Islet of Langerhans (tissue), 1 donor: ENCODE measurements around the gene RASD1.

Experiments used
- FAIRE-seq: peaks from one replicate; lab custom pipeline; 2011; peaks lifted over from hg19 to GRCh38; lab: Jason Lieb, UNC

The RASD1 gene

DNA sequence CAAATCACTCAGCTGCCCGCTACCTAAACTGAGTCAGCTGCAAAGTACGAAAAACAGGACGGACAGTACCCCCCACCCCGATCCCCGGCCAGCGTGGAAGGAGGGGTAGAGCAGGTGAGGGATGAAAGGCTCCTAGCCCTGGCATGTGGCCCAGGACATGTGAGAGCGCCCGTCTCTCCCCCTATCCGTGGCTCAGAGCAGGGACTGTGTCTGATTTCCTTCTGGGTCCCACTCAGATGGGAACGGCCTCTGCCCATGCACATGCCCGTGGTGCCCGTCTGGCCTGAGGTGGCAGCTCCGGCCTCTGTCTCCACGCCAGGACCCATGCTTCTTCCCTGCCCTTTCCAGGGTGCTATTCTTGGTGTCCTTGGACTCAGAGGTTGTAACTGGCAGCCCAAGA lies 30.2 kb upstream of the RASD1 start:
- no peak for FAIRE-seq

DNA sequence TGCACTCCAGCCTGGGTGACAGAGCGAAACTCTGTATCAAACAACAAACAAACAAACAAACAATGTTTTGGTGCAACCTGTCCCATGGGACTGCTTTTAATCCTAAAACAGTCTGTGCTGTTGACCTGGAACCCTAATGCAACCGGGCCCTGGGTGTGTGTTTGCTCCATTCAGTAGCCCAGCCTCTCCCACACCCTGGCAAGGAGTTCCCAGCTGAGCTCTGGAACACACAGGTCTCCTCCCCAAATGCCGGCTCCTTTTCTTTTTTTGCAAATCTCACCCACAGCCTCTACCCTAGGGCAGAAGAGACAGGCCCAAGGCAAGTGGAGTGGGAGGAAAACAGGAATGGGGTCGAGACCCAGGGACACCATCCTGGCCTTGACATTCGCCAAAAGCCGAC lies 29.8 kb upstream of the RASD1 start:
- FAIRE-seq, result no peak

DNA sequence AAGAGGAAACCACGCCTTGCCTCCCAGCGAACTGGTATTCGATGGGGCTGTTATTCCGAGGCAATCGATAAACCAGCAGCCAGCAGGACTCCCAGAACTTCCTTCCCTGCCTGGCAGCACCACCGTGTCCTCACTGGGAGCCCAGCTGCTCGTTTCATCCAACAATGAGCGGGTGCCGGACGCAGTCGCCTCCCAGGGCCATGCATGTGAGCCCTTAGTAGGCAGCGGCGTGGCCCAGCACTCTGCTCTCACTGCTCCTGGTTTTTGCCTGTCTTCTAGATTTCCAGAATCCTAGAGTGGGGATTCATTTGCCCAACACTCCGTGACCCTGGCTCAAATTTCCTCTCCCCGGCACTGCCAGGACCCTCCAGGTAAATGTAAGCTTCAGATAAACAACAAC lies 29.1 kb upstream of the RASD1 start:
- no peak for FAIRE-seq

DNA sequence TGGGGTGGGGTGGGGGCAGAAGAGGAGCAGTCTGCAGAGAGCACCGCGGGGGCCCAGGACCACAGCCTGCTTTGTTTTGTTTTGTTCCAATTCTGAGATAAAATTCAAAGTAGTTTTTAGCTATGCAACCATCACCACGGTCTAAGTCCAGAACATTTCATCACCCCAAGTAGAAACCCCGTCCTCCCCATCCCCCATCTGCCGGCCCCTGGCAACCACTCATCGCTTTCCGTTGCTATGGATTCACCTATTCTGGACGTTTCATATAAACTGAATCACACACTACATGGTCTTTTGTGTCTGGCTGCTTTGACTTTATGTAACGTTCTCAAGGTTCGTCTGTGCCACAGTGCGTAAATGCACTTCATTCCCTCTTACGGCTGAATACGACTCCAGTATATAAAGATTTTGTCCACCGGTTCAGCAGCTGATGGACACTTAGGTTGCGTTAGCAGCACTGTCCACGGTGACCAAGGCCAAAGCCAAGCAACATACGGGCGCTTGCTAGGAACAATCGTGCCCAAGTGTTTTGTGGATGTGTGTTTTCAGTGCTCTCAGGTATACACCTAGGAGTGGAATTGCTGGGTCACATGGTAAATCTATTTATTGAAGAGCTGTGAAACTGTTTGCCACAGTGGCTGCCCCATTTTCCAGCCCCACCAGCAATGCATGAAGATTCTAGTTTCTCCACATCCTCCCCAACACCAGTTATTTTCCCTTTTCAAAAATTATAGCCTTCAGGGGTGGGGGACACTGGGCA lies 27.7 kb upstream of the RASD1 start:
- no peak for FAIRE-seq

DNA sequence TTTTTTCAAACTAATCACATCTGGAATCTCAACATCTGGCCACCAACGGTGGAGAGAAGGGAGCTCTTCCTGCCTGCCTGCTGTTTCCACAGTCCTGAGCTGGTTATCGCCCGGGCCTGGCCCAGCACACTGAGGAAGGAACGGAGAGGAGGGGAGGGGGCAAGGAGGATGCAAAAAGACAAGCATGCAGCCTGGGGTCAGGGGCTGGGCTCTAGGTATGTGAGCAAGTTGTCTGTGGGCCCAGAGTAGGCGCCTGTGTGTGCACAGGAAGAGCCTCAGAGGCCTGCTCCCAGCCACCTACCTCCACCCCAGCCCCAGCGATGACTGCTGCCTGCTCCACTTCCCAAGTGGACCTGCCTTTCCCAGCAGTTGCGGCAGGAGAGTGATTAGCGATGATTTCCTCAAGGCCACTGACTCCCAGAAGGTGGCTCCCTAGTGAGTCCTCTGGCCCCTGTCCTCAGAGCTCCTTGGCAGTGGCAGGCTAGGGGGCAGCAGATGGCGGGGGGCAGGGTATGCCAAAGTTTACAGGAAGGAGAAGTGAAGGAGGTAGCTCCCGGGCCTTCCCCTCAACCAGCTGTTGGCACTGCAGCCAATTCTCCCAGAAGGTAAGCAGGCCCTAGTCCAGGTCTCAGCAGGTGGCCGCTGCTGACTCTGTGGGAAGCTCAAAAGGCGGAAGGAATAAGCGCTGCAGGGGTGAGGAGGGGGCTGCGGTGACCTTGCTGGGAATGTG lies 27.0 kb upstream of the RASD1 start:
- FAIRE-seq, result no peak

DNA sequence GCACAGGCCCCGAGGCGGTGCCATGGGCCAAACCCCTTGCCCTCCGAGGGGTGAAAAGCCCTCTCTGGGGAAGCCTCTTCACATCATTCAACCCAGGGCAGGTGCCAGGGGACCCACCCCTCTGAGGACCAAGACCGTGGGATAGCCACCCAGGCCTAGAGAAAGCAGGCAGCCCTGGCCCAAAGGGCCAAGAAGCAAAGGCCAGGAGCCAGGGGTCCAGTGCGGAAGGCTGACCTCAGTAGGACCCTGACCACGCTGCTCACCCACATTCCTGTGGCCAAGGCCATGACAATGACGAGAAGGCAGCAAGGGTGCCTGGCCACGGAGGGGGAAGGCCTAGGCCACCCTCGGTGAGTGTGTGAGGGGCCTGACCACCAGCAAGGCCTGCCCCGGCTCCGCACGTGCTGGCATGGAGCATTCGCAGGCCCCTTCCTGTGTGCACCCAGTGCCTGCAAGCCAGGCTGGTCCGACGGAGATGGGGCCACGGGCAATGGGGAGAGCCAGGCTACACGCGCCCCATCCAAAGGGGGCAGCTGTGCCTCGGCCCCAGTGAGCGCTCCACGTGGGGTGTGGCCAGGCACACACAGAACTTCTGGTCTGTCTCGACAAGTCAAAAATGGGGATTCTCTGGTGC lies 24.5 kb upstream of the RASD1 start:
- no peak for FAIRE-seq

DNA sequence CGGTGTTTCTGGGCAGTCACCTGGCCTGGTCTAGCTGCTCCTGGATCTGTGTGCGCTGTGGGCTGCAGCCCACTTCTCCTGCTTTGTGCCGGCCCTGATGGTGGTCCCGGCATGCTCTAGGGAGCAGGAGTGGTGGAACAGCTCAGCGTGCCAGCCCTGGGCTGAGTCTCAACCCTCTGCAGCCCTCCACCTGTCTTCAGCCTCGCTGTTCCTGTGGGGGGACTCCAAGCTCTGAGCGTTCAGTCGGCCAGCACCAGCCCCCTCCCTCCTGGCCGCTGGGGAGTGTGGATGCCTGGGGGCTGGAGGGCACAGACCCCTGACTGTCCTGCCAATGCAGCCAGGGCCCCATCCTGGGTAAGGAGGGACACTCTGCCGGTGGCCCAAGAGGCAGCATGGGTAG lies 23.7 kb upstream of the RASD1 start:
- FAIRE-seq, result no peak

DNA sequence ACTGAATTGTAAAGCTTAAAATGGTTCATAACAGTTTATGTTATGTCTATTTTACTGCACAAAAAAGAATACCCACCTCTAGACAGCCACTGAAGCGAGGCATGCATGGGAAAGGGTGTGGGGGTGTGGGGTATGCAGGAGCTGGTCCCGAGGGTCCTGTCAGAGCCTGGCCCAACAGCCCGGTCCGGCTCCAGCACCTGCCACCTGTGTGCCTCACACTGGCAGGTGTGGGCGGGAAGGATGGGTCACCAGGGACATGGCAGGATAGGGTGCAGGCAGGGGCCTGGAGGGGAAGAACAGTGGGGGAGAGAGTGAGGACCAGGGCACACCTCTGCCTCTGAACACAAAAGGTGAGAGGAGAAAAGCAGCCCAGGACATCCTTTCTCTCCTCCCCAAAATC lies 22.8 kb upstream of the RASD1 start:
- no peak for FAIRE-seq

DNA sequence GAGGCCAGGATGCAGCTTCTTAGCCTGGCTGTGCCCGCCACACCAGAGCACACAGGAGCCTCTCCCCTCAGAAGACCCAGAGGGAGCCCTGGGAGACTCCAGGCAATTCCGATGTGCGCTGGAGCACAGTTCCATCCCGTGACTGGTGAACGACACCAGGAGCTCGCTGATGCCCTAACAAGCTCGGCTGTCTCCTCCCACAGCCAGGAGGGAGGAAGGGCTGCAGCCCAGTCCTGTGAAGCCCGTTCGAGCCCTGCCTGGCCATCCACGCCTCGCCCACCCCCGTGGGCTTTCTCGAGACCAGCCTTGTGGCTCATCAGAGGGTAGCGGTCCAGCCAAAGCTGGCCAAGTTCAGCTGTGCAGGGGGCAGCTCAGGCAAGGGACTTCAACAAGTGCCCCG lies 21.8 kb upstream of the RASD1 start:
- no peak for FAIRE-seq

DNA sequence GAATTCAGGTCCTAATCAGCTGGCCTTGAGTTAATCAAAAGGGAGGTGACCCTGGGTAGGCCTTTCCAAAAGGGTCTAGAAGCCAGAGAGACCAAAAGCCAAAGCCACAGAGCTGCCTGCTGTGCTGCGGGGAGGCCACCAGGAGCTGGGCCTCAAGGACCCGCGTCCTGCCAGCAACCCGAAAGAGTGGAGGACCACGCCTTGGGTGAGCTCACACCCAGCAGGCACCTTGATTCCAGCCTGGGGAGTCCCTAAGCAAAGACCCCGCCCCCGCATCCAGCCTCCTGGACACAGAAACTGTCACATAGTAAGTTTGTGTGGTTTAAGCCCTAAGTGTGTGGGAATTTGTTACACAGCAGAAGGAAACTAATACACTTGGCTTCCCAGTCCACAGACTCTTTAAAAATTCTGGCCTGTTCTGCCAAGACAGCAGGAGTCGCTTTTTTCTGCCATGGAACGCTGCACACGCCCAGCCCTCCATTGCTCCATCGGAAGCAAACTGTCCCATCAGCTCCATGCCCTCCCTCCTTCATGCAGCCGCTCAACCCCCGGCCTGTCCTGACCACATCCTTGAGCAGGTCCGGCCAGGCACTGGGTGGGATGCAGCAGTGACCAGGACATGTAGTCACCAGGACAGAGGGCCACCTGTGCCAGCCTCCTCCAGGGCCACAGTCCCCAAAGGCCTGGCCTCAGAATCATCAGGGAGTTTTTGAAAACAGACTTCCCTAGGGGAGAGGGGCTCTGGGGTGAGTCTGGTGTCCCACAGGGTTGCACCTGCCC lies 20.9 kb upstream of the RASD1 start:
- FAIRE-seq, result no peak

DNA sequence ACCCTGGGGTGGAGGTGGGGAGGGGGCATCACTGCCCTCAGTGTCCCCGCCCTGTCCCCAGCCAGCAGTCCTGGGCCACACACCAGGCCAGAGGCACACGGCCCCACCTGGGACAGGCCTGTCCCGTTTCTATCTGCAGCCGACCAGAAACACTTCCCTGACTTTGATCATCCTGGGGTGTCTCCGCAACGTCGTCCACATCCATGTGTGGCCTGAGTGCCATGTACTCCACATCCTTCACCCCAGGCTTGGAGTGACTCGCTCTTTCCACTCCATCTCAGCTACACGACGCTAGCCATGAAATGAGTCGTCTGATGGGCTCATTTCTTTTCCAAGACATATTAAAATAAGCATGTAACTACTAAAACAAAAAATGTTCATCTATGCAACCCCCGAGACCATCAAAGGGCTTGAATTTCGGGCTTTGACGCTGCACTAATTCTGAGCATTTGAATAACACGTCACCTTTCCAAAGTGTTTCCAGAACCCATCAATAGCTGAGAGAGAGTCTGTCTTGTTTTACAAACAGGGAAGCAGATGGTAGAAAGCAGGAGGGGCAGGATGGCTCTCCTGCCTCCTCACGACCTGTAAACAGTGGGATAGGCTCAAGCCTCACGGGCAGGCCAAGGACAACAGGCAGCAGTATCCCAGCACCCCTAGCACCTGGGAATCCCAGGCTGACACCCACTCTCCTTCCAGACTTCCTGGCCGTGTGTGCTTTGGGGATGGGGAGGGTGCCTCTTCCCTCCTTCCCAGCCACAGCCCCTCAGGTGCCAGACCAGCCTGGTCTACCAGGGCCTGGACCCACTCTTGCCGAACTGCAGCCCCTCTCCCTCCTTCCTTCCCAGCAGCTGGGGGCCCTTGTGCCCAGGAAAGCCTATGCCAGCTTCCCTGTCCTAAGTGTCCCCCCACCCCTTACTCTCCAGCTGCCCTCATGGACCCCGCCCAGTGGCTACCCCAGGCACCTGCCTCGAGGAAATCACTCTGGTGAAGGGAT lies 20.0 kb upstream of the RASD1 start:
- peak; percentile 96 for FAIRE-seq

DNA sequence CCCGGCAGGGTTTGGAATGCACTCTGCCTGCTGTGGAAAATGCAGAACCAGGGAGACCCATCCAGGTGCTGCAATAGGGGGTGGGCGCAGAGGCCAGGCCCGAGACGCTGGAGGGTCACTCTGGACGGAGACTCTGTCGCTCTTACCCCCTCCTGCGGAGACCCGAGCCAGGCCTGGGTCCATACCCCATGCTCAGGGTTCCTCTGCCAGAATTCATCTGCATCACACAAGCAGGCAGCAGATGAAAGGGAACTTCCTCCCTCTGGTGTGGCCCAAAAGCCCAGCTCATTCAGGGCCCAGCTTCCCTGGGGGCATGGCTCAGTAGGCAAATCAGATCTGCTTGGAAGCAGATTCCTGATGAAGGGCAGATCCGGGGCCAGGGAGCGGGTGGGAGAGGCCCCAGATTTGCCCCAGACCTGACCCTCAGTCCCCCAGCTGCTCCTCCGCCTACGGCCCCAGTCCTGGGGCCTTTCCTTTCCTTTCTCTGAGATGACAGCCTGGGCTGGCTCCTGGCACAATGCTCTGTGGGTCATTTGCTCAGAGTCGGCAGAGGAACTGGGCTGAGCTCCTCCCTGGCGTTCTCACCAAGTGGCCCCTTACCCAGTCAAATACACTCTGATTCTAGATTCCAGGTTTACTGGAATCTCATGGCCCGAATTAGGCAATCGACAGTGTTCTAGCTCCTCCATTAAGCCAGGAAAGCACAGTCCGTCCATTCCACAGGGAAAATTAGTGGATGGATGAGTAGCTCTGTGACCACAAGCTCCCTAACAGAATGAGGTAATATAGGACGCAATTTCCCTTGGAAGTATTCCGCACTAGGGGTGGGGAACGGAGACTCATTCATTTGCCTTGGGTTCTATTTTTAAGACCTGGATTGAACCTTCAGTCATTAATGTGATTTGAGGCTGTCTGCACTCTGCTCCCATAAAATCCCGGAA lies 19.1 kb upstream of the RASD1 start:
- FAIRE-seq, result peak; percentile 13

DNA sequence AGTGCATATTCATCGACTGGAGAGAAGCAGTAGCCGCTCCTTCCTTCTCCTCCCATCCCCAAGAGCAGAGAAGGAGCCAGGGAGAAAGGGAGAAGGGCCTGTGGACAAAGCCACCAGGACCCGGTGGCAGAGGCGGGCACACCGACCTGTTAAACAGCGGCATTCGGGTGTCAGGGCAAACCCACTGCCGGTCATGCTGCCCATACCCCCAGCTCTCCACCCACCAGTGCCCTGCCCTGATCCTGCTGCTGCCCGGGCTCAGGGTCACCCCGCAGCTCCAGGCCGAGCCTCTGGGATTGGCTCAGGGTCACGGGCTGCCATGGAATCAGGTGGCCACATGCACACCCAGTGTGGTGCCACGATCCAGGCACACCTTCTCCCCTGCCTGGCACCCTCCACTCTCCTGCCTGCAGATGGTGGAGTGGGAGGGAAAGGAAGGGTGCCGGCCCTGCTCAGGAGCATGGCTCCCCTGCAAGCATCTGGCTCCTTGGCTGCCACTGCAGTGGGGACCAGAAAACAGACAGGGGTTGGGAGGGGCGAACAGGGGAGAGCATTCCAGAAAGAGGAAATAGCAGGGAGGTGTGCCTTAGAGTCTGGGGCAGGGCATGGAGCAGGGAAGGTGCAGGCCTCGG lies 18.3 kb upstream of the RASD1 start:
- FAIRE-seq, result no peak

DNA sequence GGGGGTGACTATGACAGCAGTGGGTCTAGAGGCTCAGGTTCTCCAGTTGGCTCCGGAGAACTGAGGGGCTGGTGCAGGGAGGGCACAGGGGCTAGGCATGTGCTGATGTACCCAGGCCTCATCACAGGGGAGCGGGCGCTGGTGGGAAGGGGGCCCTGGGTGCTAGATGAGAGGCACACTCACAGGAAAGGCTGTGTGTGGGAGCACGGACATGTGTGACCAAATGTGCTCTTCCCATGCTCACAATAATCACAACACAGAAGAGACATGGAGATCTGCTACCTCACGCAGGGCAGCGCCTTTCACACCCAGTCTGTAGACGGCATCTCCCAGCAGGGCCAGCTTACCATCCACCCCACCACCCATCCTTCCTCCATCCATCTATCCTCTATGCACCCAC lies 17.4 kb upstream of the RASD1 start:
- no peak for FAIRE-seq

DNA sequence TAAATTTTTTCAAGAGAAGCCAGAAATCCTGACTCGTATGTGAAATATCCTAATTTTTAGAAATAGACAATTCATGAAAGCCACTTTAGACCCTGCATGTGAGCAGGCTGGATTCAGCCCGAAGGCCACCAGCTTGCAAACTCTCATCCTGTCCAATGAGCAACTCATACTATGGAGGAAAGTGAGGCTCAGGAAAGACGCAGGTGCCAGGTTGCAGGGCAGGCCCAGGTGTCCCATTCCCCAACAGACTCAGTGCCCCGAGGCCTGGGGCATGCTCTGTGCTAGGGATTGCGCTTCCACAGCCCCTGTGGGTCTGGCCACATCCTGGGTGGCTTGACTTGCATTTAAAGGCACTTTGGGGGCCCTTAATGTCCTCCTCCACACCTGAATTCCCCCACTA lies 16.7 kb upstream of the RASD1 start:
- no peak for FAIRE-seq

DNA sequence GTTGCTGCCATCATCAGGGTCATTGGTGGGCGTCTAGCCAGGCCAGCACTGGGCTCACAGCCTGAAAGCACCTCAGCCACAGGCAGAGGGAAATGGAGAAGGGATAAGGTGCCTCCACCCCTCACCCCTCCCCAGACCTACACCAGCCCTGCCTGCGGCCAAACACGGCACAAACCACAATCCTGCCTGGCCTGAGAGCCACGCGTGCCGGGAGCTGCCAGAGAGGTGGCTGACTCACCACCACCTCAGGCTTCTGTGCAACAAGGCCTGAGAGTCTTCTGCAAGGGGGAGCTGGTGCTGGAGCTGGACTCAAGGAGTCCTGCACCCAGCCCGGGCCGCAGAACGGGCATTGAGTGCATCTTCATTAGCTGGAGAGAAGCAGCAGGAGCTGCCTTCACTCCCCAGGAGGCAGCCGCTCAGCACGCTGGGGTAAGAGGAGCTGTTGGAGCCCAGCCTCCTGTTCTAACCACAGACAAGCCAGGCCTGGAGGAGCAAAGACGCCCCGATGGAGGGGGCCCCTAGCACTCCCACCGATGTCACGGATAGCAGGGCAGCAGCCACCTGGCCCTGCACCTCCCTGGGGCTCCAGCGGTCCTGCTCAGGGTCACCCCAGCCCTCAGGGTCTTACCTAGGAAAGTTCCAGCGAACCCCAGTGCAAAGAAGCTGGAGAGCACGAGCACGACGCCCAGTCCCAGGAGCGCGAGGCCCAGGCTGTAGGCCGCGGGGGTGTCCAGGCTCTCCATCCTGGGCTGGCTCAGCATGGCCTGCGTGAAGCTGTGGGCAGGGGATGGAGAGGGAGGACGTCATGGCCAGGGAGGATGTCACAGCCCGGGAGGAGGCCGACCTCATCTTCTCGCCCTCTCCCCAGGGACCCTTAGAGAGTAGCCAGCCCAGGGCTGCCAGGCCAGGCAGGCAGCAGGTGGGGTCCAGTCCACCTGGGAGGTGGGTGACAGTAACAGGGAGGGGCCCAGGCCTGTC lies 16.0 kb upstream of the RASD1 start:
- no peak for FAIRE-seq

DNA sequence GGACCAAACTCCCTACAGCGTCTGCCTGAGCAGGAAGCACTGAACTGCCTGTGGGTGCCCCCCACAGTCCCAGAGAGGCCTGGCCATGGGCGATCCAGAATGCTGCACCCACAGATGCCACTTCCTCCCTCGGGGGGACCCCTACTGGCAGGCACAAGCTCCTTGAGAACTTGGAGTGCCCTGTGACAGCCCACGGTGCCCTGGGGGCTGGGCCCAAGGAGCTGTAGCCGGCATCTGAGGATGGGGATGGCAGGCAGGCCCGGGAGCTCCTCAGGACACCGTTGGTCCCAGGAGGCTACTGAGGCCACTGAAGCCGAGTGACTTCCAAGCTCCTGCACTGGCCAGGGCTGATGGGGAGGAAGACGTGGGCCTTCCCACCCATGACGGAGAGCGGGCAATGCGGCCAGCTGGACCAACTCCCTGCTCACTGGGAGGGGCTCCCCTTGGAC lies 15.1 kb upstream of the RASD1 start:
- FAIRE-seq, result no peak

DNA sequence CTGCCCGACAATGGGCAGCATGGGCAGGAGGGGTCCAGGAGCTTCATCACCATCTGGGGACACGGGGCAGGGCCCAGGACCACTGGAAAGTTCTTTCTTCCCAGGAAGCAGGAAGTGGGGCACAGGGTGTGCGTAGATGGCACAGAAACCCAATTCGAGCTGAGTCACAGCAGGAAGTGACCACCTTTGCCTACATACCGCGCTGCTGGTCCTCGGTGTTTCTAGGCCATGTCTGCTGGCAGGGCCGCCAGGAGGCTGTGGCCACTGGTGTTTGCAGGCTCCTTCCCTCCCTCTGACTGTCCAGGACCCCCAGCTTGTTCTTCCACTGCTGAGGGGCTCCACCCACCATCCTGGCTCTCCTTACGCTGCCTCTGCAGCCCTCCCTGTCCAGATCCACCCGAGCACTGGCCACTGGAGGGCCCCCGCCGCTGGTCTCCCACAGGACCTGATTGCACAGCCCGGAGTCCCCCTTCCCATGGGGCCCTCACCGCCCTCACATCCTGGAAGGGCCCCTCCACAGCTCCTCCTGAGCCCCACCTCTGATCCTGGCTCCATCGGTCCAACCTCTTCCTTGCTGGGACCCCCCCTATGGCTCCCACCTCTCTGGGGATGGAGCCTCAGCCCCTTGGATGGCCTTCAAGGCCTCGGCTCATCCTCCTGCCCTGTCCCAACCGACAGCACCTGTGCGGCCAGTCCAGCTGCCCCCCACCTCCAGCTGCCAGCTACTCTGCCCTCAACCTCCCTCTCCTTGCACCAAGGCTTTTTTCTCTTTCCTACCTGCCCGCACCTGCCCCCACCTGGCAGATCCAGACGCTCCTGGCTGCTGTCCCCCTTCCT lies 14.5 kb upstream of the RASD1 start:
- no peak for FAIRE-seq
